ENCODE measurements around the gene SAGE1. TPM values are rescaled to one million over a fixed set of nuclear protein-coding genes. Genes with fewer than 3 reads are reported as not detected.
"Not testable (repeated sequence)": the region's sequence is repeated elsewhere in the genome, so short reads cannot be mapped to it uniquely, and the experiment has no call there.

Gene SAGE1
- total and polyA plus RNA-seq, 2 of the 13 experiments (the other 11 are each of a cell fraction or from before 2014, with no cell fraction given) = not detected

- POLR2A ChIA-PET; DNase-seq (ENCODE audit: low spot score): not testable (repeated sequence)
These were observed 39.1 kb upstream of the SAGE1 start, which contains the start of gene CT45A8 for GRCh38 chrX:135854438-135854837. CT45A8 (minus strand) TSS chrX:135854538; CDS start chrX:135850783, 3,755 bp downstream.

GRCh38 chrX:135871712-135872111 is 21.8 kb upstream of the SAGE1 start, which contains the start of gene CT45A9:
CT45A9 (minus strand) TSS chrX:135871812; CDS start chrX:135868061, 3,751 bp downstream.
- CTCF ChIA-PET (ENCODE audit: low intra/inter-chr PET ratio, low total read pairs); H3K27ac ChIP-seq (ENCODE audit: extremely low read length, insufficient read depth, low read length); H3K4me3 ChIP-seq (replicated peaks in 1 of 3; ENCODE audit: insufficient read depth in 1 of 3, low read depth in 2 of 3, low read length in 3 of 3); POLR2A ChIA-PET; H3K9ac ChIP-seq (ENCODE audit: insufficient read depth, low read depth, low read length); H3K9me3 ChIP-seq (ENCODE audit: low read length); H4K20me1 ChIP-seq (ENCODE audit: insufficient read depth, low read length); ATAC-seq; H2AFZ ChIP-seq (ENCODE audit: low read length); DNase-seq (ENCODE audit: low spot score); H3K4me1 ChIP-seq (ENCODE audit: insufficient read depth, low read length); H3K36me3 ChIP-seq (replicated peaks in 1 of 2; ENCODE audit: control insufficient read depth in 1 of 2, insufficient read depth in 2 of 2, low read length in 2 of 2); H3K27me3 ChIP-seq (ENCODE audit: control insufficient read depth in 1 of 2, insufficient read depth in 2 of 2, low read length in 2 of 2); H3K79me2 ChIP-seq (ENCODE audit: insufficient read depth, low read length); in situ Hi-C loops (cut with HindIII; ENCODE audit: extremely low pct_ligation_motif_present, low pct_unique_long_range_greater_than_20kb); intact Hi-C loops (cut with micrococcal nuclease; ENCODE audit: unreplicated experiment); FAIRE-seq; H3K4me2 ChIP-seq (ENCODE audit: low read depth, low read length); BruUV-seq (replicated peaks): not testable (repeated sequence)
- WGBS (ENCODE audit: low lambda C conversion rate) = no CpG with 5 or more reads among the region's 17 CpGs

More at GRCh38 chrX:135854438-135854837, 39.1 kb upstream of the SAGE1 start, which contains the start of gene CT45A8:
- H2AFZ ChIP-seq (ENCODE audit: low read length); BruUV-seq (replicated peaks); H3K36me3 ChIP-seq (replicated peaks in 1 of 2; ENCODE audit: control insufficient read depth in 1 of 2, insufficient read depth in 2 of 2, low read length in 2 of 2); H4K20me1 ChIP-seq (ENCODE audit: insufficient read depth, low read length); H3K4me1 ChIP-seq (ENCODE audit: insufficient read depth, low read length); CTCF ChIA-PET (ENCODE audit: low intra/inter-chr PET ratio, low total read pairs); ATAC-seq; H3K79me2 ChIP-seq (ENCODE audit: insufficient read depth, low read length); H3K9ac ChIP-seq (ENCODE audit: insufficient read depth, low read depth, low read length); H3K9me3 ChIP-seq (ENCODE audit: low read length); H3K4me3 ChIP-seq (replicated peaks in 1 of 3; ENCODE audit: insufficient read depth in 1 of 3, low read depth in 2 of 3, low read length in 3 of 3); H3K27ac ChIP-seq (ENCODE audit: extremely low read length, insufficient read depth, low read length); in situ Hi-C loops (cut with HindIII; ENCODE audit: extremely low pct_ligation_motif_present, low pct_unique_long_range_greater_than_20kb); H3K4me2 ChIP-seq (ENCODE audit: low read depth, low read length); H3K27me3 ChIP-seq (ENCODE audit: control insufficient read depth in 1 of 2, insufficient read depth in 2 of 2, low read length in 2 of 2); intact Hi-C loops (cut with micrococcal nuclease; ENCODE audit: unreplicated experiment); FAIRE-seq: not testable (repeated sequence)
- WGBS (ENCODE audit: low lambda C conversion rate) = no CpG with 5 or more reads among the region's 17 CpGs

GRCh38 chrX:135882741-135883140 is 10.8 kb upstream of the SAGE1 start:
- H2AFZ ChIP-seq (ENCODE audit: low read length); in situ Hi-C loops (cut with HindIII; ENCODE audit: extremely low pct_ligation_motif_present, low pct_unique_long_range_greater_than_20kb); H3K27me3 ChIP-seq (ENCODE audit: control insufficient read depth in 1 of 2, insufficient read depth in 2 of 2, low read length in 2 of 2); H3K4me2 ChIP-seq (ENCODE audit: low read depth, low read length); DNase-seq (ENCODE audit: low spot score); BruUV-seq (replicated peaks); ATAC-seq; H3K4me3 ChIP-seq (replicated peaks in 1 of 3; ENCODE audit: insufficient read depth in 1 of 3, low read depth in 2 of 3, low read length in 3 of 3); FAIRE-seq; CTCF ChIA-PET (ENCODE audit: low intra/inter-chr PET ratio, low total read pairs); H3K9me3 ChIP-seq (ENCODE audit: low read length); POLR2A ChIA-PET; H3K36me3 ChIP-seq (replicated peaks in 1 of 2; ENCODE audit: control insufficient read depth in 1 of 2, insufficient read depth in 2 of 2, low read length in 2 of 2); H3K79me2 ChIP-seq (ENCODE audit: insufficient read depth, low read length); H3K9ac ChIP-seq (ENCODE audit: insufficient read depth, low read depth, low read length); intact Hi-C loops (cut with micrococcal nuclease; ENCODE audit: unreplicated experiment); H3K27ac ChIP-seq (ENCODE audit: extremely low read length, insufficient read depth, low read length); H3K4me1 ChIP-seq (ENCODE audit: insufficient read depth, low read length); H4K20me1 ChIP-seq (ENCODE audit: insufficient read depth, low read length): not testable (repeated sequence)
- 4% methylated on average over 4 of the region's 5 CpGs for WGBS (ENCODE audit: low lambda C conversion rate)

GRCh38 chrX:135888230-135888629 is 5.3 kb upstream of the SAGE1 start:
- H3K27ac ChIP-seq (ENCODE audit: extremely low read length, insufficient read depth, low read length); POLR2A ChIA-PET; H3K4me1 ChIP-seq (ENCODE audit: insufficient read depth, low read length); H3K4me3 ChIP-seq (replicated peaks in 1 of 3; ENCODE audit: insufficient read depth in 1 of 3, low read depth in 2 of 3, low read length in 3 of 3); FAIRE-seq; CTCF ChIA-PET (ENCODE audit: low intra/inter-chr PET ratio, low total read pairs); BruUV-seq (replicated peaks); H3K27me3 ChIP-seq (ENCODE audit: control insufficient read depth in 1 of 2, insufficient read depth in 2 of 2, low read length in 2 of 2); H3K36me3 ChIP-seq (replicated peaks in 1 of 2; ENCODE audit: control insufficient read depth in 1 of 2, insufficient read depth in 2 of 2, low read length in 2 of 2); H3K9me3 ChIP-seq (ENCODE audit: low read length); H3K79me2 ChIP-seq (ENCODE audit: insufficient read depth, low read length); ATAC-seq; H3K4me2 ChIP-seq (ENCODE audit: low read depth, low read length); H4K20me1 ChIP-seq (ENCODE audit: insufficient read depth, low read length); DNase-seq (ENCODE audit: low spot score); intact Hi-C loops (cut with micrococcal nuclease; ENCODE audit: unreplicated experiment); H3K9ac ChIP-seq (ENCODE audit: insufficient read depth, low read depth, low read length); H2AFZ ChIP-seq (ENCODE audit: low read length); in situ Hi-C loops (cut with HindIII; ENCODE audit: extremely low pct_ligation_motif_present, low pct_unique_long_range_greater_than_20kb): not testable (repeated sequence)
- 64% methylated on average over 12 of the region's 18 CpGs for WGBS (ENCODE audit: low lambda C conversion rate)
